Colonic mucosa (tissue), 4 donors: ENCODE measurements around the gene ATP5F1D. TPM values are rescaled to one million over a fixed set of nuclear protein-coding genes. Genes with fewer than 3 reads are reported as not detected.
A peak's percentile ranks its signal among the peaks of the same experiment; 100 is the strongest.

Experiments
- DNase-seq: peaks from one replicate; pipeline ENCODE4 v3.0.0-alpha.2; 2020
- H3K27ac ChIP-seq: fragments of 200-600 bp; one replicate; pipeline ENCODE4 v1.8.0; 2021
- H3K27me3 ChIP-seq: fragments of 200-600 bp; one replicate; pipeline ENCODE4 v1.8.0; 2021
- H3K36me3 ChIP-seq: fragments of 200-600 bp; one replicate; pipeline ENCODE4 v1.8.0; 2021
- H3K4me1 ChIP-seq: fragments of 200-600 bp; one replicate; pipeline ENCODE4 v1.8.0; 2021; ENCODE audit warnings: mild to moderate bottlenecking
- H3K4me3 ChIP-seq: fragments of 200-600 bp; one replicate; pipeline ENCODE4 v1.8.0; 2021
- H3K9ac ChIP-seq, 2 donors: one replicate each; pipeline ENCODE4 v1.7.0; 2013; ENCODE audit warnings: control low read depth in 2 of 2, low read depth in 2 of 2, low read length in 2 of 2
- H3K9me3 ChIP-seq: fragments of 200-600 bp; one replicate; pipeline ENCODE4 v1.8.0; 2021
- CTCF ChIP-seq: fragments of 200-600 bp; IDR thresholded peaks from one replicate; pipeline ENCODE4 v1.8.0; 2022; ENCODE audit warnings: antibody characterized with exemption, mild to moderate bottlenecking
- intact Hi-C: fragments of 100-400 bp; cut with DNase I; formaldehyde crosslinking; loops from one replicate; pipeline ENCODE4 v1.14.1; 2022
- total RNA-seq, 2 donors: library from RNA; stranded (reverse); fragmentation: NEBNext Ultra II Directional in 1 of 2; extraction: Animal tissue kit (Norgen Biotek cat#: 25700) in 1 of 2; gene quantifications; one replicate each; pipeline ENCODE4 v1.2.1, GENCODE V29; 2021
- donor health status: healthy.
- donor health status: DM: no; HTN: no; CAD: no.
- donor health status: DM: no; HTN: no; CAD: no.

The ATP5F1D gene
- total RNA-seq, 2 donors from 2014 or later = 359 to 627 TPM

- no peak overlapping the region for H3K27ac ChIP-seq
- H3K36me3 ChIP-seq = peaks cover 6% of the 10 kb centered on the region
- intact Hi-C loops = loop anchor here (5.0 kb wide), 1 partner anchor 94 kb away; no protein-coding TSS in a partner anchor
- no peaks in the 10 kb centered on the region for H3K9me3 ChIP-seq
- H3K27me3 ChIP-seq = no peaks in the 10 kb centered on the region
- no peak for TF ChIP-seq CTCF
- no peak for DNase-seq
- H3K4me3 ChIP-seq = no peak overlapping the region
- H3K4me1 ChIP-seq = peaks cover 33% of the 10 kb centered on the region
- no peak overlapping the region for H3K9ac ChIP-seq
Observed at GRCh38 chr19:1278074-1278473, 36.5 kb downstream of the ATP5F1D start.

- Histone ChIP-seq H3K27me3 (no peaks in the 10 kb centered on the region), H3K36me3 (peaks cover 2% of the 10 kb centered on the region), H3K9ac (no peak overlapping the region), H3K9me3 (no peaks in the 10 kb centered on the region), H3K4me3 (no peak overlapping the region), H3K4me1 (peaks cover 31% of the 10 kb centered on the region), H3K27ac (no peak overlapping the region)
- intact Hi-C loops = loop anchor here (5.0 kb wide), 1 partner anchor 93 kb away; no protein-coding TSS in a partner anchor
- no peak for TF ChIP-seq CTCF
- DNase-seq = no peak
Observed at GRCh38 chr19:1278713-1279660, 37.4 kb downstream of the ATP5F1D start.

- H3K27ac ChIP-seq = no peak overlapping the region
- H3K4me1 ChIP-seq = peaks cover 22% of the 10 kb centered on the region
- intact Hi-C loops = loop anchor here (5.0 to 10.0 kb wide), 4 partner anchors 77 to 235 kb away; partner anchors contain the start of genes ADAMTSL5 and NDUFS7
Observed at GRCh38 chr19:1279782-1280341, 38.3 kb downstream of the ATP5F1D start.

GRCh38 chr19:1280636-1281568 lies 39.4 kb downstream of the ATP5F1D start:
- no peak for DNase-seq
- Histone ChIP-seq H3K9me3 (no peaks in the 10 kb centered on the region), H3K27ac (no peak overlapping the region), H3K4me3 (no peak overlapping the region), H3K4me1 (peaks cover 19% of the 10 kb centered on the region), H3K9ac (no peak overlapping the region), H3K36me3 (no peaks in the 10 kb centered on the region), H3K27me3 (peaks cover 3% of the 10 kb centered on the region)
- no peak for TF ChIP-seq CTCF
- intact Hi-C loops = loop anchor here (5.0 to 10.0 kb wide), 3 partner anchors 76 to 234 kb away; partner anchors contain the start of genes ADAMTSL5 and NDUFS7

More at GRCh38 chr19:1279782-1280341, 38.3 kb downstream of the ATP5F1D start:
- peak; percentile 93 for TF ChIP-seq CTCF
- peaks cover 3% of the 10 kb centered on the region for H3K27me3 ChIP-seq
- no peak overlapping the region for H3K9ac ChIP-seq
- no peaks in the 10 kb centered on the region for H3K9me3 ChIP-seq
- H3K4me3 ChIP-seq = no peak overlapping the region
- DNase-seq = peak; percentile 88
- no peaks in the 10 kb centered on the region for H3K36me3 ChIP-seq
